Activated gamma-delta T cell treated with anti-CD3 and anti-CD28 coated beads, Interleukin-2, amount 50 U/mL, for 16 hours (primary cell): ENCODE data around the gene MT2A.
"Not testable (repeated sequence)": the region's sequence is repeated elsewhere in the genome, so short reads cannot be mapped to it uniquely, and the experiment has no call there.

Experiments used
- DNase-seq: peaks from one replicate; pipeline ENCODE4 v3.0.0-alpha.2; 2020; ENCODE audit warnings: low read depth

The MT2A gene

DNA sequence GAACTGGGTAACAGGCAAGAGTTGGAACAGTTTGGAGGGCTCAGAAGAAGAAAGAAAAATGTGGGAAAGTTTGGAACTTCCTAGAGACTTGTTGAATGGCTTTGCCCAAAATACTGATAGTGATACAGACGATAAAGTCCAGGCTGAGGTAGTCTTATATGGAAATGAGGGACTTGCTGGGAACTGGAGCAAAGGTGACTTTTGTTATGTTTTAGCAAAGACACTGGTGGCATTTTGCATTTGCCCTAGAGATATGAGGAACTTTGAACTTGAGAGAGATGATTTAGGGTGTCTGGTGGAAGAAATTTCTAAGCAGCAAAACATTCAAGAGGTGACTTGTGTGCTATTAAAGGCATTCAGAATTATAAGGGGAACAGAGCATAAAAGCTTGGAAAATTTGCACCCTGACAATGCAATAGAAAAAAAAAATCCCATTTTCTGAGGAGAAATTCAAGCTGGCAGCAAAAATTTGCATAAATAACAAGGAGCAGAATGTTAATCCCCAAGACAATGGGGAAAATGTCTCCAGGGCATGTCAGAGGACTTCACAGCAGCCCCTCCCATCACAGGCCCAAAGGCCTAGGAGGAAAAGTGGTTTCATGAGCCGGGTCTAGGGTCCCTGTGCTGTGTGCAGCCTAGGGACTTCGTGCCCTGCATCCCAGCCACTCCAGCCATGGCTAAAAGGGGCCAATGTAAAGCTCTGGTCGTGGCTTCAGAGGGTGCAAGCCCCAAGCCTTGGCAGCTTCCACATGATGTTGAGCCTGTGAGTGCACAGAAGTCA lies 13.5 kb downstream of the MT2A start:
- not testable (repeated sequence) for DNase-seq

GRCh38 chr16:56623184-56623583 lies 14.8 kb downstream of the MT2A start:
- not testable (repeated sequence) for DNase-seq

- no peak for DNase-seq
Observed at GRCh38 chr16:56623637-56624036, 15.3 kb downstream of the MT2A start.

- no peak for DNase-seq
Observed at GRCh38 chr16:56625140-56625942, 17.0 kb downstream of the MT2A start, which contains the start of gene MT1E. Gene MT1E, plus strand, starts transcription at chr16:56625781. Its CDS starts 71 bp downstream, at chr16:56625852.

DNA sequence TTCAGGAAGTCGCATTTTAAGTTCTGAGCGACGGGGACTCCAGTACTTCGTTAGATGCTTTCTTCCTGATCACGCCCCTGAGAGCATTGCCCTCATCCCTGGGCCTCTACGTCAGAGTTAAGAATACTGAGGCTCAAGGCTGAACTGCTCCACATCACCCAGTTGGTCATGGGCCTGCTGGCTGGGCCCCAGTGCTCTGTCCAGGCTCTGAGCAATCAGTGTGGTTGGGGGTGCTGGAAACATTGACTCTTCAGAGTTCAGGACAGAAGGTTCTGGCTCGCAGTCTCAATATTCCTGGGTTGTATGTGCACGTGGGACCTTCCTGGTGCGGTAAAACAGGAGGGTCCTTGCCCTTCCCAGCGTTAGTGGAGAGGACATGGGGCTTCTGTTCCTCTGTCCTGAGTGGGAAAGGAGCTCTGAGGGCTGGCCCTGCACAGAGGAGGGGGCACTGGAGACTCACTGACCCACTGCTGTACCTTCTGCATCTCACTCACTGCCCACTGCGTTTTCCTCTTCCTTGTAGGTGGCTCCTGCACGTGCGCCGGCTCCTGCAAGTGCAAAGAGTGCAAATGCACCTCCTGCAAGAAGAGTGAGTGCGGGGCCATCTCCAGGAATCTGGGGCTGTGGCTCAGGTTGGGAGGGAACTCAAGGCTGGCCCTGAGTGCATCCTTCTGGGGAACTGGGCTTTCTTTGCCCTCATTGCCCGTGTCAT lies 17.7 kb downstream of the MT2A start:
- DNase-seq = no peak

GRCh38 chr16:56626685-56627084 lies 18.3 kb downstream of the MT2A start:
- DNase-seq = no peak

DNA sequence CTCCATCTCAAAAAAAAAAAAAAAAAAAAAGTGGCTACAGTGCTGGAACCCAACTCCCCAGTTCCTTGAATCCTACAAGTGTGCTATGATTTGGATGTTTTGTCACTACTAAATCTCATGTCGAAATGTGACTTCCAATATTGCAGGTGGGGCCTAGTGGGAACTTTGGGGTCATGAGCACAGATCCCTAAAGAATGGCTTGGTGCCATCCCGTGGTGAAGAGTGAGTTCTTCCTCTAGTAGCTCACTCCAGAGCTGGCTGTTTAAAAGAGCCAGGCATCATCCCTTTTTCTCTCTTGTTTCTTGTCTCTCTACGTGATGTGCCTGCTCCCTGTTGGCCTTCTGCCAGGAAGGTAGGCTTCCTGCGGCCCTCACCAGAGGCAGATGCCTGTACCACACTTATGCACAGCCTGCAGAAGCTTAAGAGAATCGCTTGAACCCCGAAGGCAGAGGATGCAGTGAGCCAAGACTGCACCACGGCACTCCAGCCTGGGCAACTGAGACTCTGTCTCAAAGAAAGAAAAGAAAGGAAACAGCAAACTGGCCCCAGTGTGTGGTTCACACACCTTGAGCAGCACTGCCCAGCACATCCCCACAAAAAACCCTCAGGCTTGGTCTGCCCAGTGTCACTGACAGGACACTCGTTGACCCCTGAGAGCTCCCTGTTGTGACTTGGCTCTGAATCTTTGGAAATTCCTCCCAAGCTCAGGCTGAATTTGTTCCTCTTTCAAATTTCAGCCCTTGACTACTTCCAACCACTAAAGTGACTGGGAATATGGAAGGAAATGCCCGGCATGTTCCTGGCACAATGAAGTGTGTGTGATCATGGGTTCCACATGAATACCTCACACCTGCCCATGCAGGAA lies 20.3 kb downstream of the MT2A start:
- no peak for DNase-seq

- DNase-seq = no peak
Observed at GRCh38 chr16:56629531-56629930, 21.1 kb downstream of the MT2A start.

GRCh38 chr16:56630134-56630533 lies 21.8 kb downstream of the MT2A start:
- DNase-seq = no peak

- DNase-seq = no peak
Observed at GRCh38 chr16:56631197-56631596, 22.8 kb downstream of the MT2A start.

GRCh38 chr16:56631832-56632155 lies 23.4 kb downstream of the MT2A start:
- DNase-seq = no peak

- no peak for DNase-seq
Observed at GRCh38 chr16:56632156-56632847, 23.9 kb downstream of the MT2A start, which contains the start of gene MT1M. Gene MT1M, plus strand, starts transcription at chr16:56632659. Its CDS starts 73 bp downstream, at chr16:56632732.

DNA sequence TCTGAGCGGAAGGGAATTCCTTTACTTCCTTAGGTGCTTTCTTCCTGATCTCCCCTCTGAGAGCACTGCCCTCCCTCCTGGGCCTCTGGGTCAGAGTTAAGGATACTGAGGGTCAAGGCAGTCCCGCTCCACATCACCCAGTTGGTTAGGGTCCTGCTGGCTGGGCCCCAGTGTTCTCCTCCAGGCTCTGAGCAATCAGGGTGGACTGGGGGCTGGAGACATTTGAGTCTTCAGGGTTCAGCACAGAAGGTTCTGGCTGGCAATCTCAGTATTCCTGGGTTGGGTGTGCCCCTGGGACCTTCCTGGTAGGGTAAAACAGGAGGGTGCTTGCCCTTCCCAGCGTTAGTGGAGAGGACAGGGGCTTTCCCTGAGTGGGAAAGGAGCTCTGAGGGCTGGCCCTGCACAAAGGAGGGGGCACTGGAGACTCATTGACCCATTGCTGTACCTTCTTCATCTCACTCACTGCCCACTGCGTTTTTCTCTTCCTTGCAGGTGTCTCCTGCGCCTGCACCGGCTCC lies 24.5 kb downstream of the MT2A start:
- DNase-seq = no peak

GRCh38 chr16:56633535-56633934 lies 25.2 kb downstream of the MT2A start:
- no peak for DNase-seq

GRCh38 chr16:56634715-56635440 lies 26.5 kb downstream of the MT2A start:
- no peak for DNase-seq

DNA sequence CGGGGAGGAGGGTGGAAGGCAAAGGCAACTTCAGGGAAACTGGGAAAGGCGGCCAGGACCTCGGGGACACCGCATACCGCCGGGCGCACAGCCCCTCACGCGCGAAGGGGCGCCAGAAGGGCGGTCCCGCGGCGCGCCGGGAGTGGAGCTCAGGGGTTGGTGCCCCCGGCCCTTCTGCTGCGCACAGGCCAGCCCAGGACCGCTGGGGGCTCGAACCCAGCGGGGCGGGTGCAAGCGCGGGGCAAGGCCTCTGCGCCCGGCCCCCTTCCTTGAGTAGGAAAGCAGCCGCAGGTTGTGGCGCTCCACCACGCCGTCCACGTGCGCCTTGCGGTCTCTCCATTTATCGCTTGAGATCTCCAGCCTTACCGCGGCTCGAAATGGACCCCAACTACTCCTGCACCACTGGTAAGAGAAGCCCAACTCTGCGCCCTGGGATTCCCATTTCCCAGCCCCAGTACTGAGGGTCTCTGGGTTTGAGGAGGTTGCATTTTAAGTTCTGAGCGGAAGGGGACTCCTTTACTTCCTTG lies 27.1 kb downstream of the MT2A start:
- DNase-seq = no peak

DNA sequence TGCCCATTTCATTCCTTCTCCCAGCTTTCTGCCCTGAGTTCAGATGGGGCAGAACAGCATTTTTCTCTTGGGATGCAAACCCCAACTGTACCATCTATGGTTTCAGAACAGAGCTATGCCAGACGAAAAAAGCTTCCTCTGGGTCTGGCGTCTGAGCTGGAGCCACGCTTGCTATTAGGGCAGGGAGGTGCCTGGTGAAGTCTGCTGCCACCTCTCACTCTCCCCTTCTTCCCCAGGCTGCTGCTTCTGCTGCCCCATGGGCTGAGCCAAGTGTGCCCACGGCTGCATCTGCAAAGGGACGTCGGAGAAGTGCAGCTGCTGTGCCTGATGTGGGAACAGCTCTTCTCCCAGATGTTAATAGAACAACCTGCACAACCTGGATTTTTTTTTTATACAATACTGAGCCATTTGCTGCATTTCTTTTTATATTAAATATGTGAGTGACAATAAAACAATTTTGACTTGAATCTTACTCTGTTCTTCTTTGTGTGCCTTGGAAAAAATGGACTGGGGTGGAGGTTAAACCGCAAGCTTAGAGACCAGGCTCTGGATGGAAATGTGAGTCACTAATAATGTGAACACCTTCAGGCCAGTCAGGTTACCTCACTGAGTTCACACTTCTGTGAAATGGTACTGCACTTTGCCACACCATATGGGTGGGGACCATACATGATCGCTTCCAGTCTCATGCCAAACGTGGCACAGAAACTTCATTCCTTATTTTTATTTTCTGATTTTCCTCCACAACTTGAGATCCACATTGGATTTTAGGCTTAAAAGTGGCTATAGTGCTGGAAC lies 28.4 kb downstream of the MT2A start:
- no peak for DNase-seq

GRCh38 chr16:56637814-56638750 lies 29.7 kb downstream of the MT2A start, which contains the start of gene MT1A:
Gene MT1A, plus strand, starts transcription at chr16:56638666. Its CDS starts 73 bp downstream, at chr16:56638739.
- DNase-seq = no peak
